Measurements from ENCODE around the gene TLN1.
A peak's percentile ranks its signal among the peaks of the same experiment; 100 is the strongest.

Gene TLN1

DNA sequence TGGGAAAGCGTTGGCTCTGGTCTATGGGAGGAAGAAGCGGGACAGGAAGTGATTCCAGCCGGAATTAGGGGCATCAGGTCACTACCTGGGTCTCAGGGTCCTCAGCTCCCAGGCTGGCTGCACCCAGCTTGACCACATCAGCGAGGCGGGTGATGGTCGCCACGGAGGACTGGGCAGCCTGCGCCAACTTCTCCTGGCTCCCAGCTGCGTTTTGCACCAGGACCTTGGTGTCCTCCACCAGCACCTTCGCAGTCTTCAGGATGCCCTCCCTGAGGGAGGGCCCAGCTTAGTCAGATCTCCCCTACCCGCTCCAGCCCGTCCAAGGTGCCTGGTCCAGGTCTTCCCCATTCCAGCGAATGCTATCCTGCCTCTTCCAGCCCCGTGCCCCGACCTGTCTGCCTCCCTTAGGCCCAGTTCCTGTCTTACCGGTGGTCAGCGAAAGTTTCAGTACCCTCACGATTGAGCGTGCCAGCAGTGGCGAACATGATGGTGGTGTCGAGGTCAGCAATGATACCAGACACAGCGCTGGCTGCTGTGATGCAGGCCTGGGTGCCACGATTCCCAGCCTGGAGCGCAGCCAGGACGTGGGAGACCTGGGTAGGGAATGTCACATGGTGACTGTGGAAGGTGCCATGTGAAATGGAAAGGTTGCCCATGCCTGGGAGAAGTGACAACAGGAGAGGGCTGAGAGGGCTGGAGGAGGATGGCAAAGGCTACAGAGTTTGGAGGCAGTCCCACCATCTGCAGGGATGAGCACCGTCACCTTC is 27.9 kb downstream of the TLN1 start:
- DNase-seq: no peak
- no peak for ATAC-seq

GRCh38 chr9:35702696-35703095 is 29.3 kb downstream of the TLN1 start:
- ATAC-seq (no peak), DNase-seq (no peak)

GRCh38 chr9:35700942-35701341 is 31.1 kb downstream of the TLN1 start:
- ATAC-seq (no peak), DNase-seq (no peak)

- no peak for ATAC-seq
- no peak for DNase-seq
These were observed 32.0 kb downstream of the TLN1 start for GRCh38 chr9:35700031-35700430.

DNA sequence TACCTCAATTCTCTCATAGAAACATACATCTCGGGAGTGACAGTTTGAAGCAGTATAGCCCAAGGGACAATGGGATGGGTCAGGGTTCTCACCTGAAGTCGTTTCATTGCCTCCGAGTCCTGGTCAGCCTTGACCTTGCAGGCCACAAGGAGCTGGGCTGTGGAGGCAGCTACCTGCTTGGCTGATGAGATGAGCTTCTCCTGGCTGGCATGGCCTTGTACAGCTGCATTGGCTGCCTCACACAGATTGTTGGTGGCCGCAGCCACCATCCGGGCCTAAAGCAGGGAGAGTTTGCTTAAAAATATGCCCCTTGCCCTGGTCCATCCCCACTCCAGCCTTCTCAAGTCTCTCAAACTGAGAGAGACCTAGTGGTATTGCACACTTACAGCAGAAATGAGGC is 33.8 kb downstream of the TLN1 start:
- no peak for ATAC-seq
- no peak for DNase-seq

- no peak for ATAC-seq
- no peak for DNase-seq
These were observed 34.5 kb downstream of the TLN1 start for GRCh38 chr9:35697486-35697885.

DNA sequence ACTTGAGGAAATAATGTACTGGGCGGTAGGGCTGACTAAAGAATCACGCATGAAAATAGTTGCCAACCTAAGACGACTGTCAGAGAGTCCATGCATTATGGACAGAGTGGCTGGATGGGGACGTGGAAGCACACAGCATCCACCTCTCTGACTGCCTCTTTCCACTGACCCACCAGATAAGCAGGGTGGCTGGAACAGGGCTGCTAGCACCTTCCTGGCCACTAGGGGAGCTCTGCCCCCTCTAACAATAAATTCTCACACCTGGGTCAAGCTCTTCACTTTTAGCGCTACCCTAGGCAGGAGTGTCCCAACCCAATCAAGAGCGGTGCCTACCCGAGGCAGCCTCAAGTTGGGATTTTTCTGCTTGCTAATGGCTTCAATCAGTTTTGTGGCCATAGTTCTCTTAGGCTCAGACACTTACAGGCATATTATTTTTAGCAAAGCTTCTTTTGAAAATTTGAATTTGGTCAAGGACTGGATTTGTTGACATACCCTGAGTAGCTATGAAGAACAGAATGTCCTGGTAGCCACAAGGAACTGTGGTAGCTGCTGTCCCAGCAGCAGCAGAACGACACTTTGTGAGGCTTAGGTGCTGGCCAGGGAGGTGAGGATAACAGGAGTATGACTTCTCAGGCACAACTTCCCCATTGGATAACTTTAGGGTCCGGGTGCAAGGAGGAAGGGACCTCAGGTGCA is 35.3 kb downstream of the TLN1 start:
- DNase-seq (peak; percentile 70), ATAC-seq (peak; percentile 86)

DNA sequence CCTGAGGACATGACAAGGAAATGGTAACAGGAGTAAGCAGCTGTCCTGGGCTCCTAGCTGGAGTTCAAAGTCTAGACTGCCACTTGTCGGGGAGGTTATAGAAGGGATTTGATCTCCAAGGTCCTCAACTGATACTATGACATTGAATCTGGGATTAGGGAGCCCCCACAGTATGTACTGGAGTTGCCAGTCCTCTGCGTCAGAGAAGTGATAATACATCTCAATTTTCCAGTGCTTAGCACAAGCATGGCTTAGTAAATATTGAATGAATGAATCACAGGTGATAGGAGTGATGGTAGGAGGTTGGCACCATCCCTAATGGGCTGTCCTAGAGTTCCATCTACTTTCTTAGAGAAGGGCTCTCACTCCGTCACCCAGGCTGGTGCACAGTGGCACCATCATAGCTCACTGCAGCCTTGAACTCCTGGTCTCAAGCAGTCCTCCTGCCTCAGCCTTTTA is 36.0 kb downstream of the TLN1 start:
- ATAC-seq: no peak

GRCh38 chr9:35691757-35692301 is 40.2 kb downstream of the TLN1 start:
- DNase-seq: no peak
- no peak for ATAC-seq

More for the DNA sequence above, 36.0 kb downstream of the TLN1 start:
- DNase-seq: no peak

DNA sequence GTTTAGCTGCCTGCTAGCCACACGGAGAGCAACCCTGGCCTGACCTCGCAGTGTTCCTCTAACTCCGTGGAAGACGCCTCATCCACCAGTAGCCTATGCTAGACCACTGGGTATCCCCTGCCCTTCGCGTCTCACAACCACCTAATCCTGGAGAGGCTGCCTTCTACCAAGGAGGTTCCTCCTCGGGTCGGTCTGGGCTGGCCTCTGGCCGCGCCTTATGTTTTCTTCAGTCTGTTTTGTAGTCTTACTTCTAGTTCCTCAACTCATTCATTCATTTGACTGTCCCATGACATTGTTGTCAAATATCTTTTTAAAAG is 40.7 kb downstream of the TLN1 start:
- DNase-seq: no peak
- no peak for ATAC-seq

- ATAC-seq (no peak), DNase-seq (peak; percentile 62)
These were observed 41.2 kb downstream of the TLN1 start for GRCh38 chr9:35690614-35691333.

DNA sequence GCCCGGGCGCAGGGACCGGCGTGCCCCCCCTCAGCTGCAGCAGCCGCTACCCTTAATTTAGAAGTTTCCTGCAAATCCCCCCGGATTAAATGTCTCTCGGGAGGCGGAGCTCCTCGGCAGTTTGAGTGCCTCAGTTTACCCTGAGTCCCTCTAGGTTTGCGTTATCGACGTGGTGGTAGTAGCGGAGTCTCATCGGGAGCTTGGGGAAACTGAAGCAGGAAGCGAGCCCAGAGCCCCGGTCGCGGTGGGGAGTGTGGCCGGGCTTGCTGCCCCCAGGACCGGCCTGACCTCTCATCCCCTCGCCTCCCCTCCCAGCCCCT is 41.7 kb downstream of the TLN1 start:
- DNase-seq (no peak), ATAC-seq (no peak)

DNA sequence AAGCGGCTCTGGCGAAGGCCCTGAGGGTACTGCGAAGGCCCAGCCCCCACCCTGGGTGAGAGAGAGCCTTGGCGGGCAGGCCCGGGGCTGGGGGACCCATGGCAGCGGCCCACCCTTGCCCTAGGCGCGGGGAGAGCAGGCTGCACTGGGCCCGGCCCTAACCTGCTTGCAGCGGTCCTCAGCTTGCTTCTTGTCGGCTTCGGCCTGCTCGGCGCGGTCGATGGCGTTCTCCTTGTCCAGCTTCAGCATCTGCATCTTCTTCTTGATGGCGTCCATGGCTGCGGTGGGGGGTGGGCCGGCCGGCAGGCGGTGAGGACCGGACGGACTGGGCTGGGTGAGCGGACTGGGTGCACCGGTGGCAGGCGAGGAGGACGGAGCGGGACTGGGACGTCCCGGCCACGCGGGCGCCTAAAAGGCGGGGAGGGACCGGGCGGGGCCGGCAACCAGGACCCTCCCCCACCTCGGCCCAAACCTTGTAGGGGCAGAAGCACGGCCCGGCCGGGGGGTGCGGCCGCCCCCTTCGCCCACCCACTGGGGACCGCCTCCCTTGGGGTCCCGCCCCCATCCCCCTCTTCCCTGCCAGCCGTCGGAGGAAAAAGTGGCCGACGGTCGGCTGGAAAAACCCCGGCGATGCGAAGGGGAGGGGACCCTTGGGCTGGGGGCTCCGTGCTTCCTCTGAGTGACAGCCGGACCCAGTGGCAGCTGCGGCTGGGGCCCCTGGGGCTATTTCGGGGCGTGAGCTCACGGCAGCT is 42.3 kb downstream of the TLN1 start, which contains the start of gene TPM2:
Gene TPM2, minus strand, starts transcription at position 384 of the 752 bp plus-strand sequence. Its CDS starts 108 bp downstream, at position 276.
- DNase-seq: no peak
- ATAC-seq: no peak

- no peak for DNase-seq
- ATAC-seq: peak; percentile 82
These were observed 43.1 kb downstream of the TLN1 start for GRCh38 chr9:35688558-35689541.

DNA sequence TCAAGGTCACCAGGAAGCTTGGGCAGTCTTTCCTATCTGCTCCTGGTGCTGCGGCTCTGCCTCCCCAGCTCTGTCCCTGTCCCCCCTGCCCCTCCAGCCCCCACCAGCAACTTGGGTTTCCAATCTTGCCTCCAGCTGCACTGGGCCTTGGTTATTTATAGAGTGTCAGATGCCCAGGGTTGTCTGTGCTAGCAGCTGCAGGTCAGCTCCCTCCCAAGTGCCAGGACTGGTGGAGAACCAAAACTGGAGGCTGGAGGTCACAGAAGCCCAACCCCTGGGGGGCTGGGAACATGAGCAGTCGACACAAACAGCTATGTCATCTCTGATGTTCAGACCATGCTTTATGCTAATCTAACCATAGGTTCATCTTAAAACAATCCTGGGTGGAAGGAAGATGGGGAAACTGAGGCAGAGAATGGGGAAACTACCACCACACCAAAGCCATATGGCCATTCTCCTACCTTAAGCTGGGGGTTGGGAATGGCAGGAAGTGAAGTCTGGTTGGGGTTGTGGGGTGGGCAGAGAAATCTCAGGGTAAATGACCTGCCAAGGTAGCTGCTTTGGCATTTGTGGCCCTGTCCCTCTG is 43.9 kb downstream of the TLN1 start:
- ATAC-seq: no peak
- DNase-seq: no peak

GRCh38 chr9:35687306-35687705 is 44.7 kb downstream of the TLN1 start:
- DNase-seq (no peak), ATAC-seq (no peak)

- ATAC-seq: no peak
These were observed 45.5 kb downstream of the TLN1 start for GRCh38 chr9:35686222-35687203.

DNA sequence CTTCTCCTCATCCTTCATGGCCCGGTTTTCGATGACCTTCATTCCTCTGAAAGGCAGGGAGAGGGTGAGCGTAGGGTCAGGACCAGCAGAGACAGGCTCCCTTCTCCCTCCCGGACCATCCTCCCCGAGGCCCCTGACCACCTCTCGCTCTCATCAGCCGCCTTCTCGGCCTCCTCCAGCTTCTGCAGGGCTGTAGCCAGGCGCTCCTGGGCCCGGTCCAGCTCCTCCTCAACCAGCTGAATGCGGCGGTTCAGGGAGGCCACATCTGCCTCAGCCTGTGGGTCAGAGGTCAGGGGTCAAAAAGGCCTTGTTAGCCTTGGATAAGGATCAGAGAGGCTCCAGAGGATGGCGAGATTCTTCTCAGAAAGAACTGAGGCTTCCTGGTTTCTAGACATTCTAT is 46.5 kb downstream of the TLN1 start:
- DNase-seq (no peak), ATAC-seq (no peak)

More at GRCh38 chr9:35686222-35687203, 45.5 kb downstream of the TLN1 start:
- no peak for DNase-seq

DNA sequence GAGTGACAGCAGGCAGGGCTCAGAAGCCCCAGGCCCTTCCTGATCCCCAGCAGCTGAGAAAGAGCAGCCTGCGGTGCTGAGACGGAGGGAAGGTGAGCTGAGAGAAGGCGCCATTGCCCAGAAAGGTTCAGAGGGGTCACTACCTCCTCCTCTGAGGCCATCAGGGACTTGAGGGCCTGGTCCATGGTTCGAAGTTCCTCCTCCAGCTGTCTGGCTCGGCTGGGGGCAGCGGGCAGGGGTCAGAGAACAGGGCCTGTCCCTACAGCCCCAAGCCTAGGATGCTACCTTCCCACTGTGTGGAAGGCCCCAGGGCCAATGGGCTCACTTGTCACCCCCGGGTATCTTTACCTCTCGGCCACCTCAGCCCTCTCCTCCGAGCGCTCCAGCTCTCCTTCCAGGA is 47.1 kb downstream of the TLN1 start:
- ATAC-seq (no peak), DNase-seq (no peak)

Measured in stimulated activated naive CD8-positive, alpha-beta T cell treated with anti-CD3 and anti-CD28 coated beads, Interleukin-15, Interleukin-2, amounts not matched to agents 100 U/mL and 50 U/mL, for 24 hours (primary cell).